Liver (tissue), 3 donors: ENCODE measurements around the gene C2.
"Not testable (repeated sequence)": the region's sequence is repeated elsewhere in the genome, so short reads cannot be mapped to it uniquely, and the experiment has no call there.

Experiments
- ATF3 ChIP-seq: IDR thresholded peaks from 2 replicates; pipeline ENCODE4 v1.6.1; 2016; ENCODE audit warnings: antibody characterized with exemption
- CTCF ChIP-seq: fragments of 150-350 bp; IDR thresholded peaks from 2 replicates; pipeline ENCODE4 v1.5.1; 2017; ENCODE audit warnings: improper control_type of control experiment, low read depth, low read length; ENCODE audit not compliant: missing input control
- MAX ChIP-seq: IDR thresholded peaks from 2 replicates; pipeline ENCODE4 v1.6.1; 2016; ENCODE audit warnings: antibody characterized with exemption
- NR2F2 ChIP-seq: IDR thresholded peaks from 2 replicates; pipeline ENCODE4 v1.6.1; 2016; ENCODE audit warnings: antibody characterized with exemption
- REST ChIP-seq: IDR thresholded peaks from 2 replicates; pipeline ENCODE4 v1.6.1; 2016; ENCODE audit warnings: antibody characterized with exemption, mild to moderate bottlenecking
- SP1 ChIP-seq: IDR thresholded peaks from 2 replicates; pipeline ENCODE4 v1.6.1; 2018; ENCODE audit warnings: antibody characterized with exemption, mild to moderate bottlenecking
- TAF1 ChIP-seq: conservative IDR thresholded peaks from 2 replicates; pipeline ENCODE4 v1.6.1; 2016; ENCODE audit warnings: antibody characterized with exemption, mild to moderate bottlenecking
- YY1 ChIP-seq: IDR thresholded peaks from 2 replicates; pipeline ENCODE4 v1.6.1; 2016; ENCODE audit warnings: antibody characterized with exemption, mild to moderate bottlenecking
- donor health status: healthy.
- donor health status: healthy.

GRCh38 chr6:31906727-31907126 is 20.8 kb upstream of the C2 start:
- not testable (repeated sequence) for TF ChIP-seq CTCF, NR2F2, REST, TAF1, MAX, ATF3, YY1, SP1
